GM21381 (cell line): ENCODE measurements around the gene PHF1.

Source experiments
- ATAC-seq: cut with Tn5 transposase; IDR thresholded peaks from one replicate; pipeline ENCODE4 v1.9.1; 2021; ENCODE audit warnings: mild to moderate bottlenecking, moderate library complexity; ENCODE audit not compliant: unreplicated experiment

Gene PHF1

DNA sequence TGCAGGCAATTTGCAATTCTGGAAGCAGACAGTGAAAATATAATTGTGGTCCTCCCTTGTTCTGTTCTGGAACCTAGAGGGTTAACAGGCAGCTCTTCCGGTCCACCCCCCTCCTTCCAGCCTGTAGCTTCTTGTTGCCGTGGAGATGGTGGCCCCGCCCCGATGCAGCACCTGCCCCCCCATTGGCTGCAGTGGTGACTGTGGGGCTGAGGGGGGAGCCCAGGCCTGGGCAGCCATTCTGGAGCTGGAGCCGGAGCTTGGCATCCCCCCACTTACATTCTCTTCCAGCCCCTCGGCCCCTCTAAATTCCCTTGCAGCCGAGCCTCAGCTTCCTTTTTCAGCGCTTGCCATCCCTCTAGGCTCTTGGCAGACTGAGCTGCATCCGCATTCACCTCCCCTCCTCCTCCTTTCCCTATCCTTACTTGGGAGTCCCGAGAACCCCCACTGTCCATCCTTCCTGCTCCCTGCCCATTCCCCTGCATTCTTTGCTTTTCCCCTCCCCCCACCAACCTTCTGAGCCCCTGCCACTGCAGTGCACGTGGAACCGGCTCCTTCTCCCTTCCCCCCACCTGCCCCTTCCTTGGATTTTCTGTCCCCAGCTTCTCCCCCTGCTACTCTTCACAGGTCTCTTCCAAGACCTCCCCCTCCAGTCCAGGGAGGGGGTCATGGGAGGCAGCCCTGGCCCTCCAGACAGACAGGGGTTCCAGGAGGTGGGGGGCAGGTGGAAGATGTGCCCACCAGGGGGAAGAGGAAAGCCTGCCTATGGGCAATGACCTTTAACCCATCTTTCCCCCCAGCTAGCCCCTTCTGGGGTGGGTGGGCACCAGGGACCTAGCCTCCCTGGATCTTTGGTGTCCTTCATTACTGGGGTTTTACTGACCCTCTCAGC is 20.4 kb downstream of the PHF1 start:
- ATAC-seq: no peak

DNA sequence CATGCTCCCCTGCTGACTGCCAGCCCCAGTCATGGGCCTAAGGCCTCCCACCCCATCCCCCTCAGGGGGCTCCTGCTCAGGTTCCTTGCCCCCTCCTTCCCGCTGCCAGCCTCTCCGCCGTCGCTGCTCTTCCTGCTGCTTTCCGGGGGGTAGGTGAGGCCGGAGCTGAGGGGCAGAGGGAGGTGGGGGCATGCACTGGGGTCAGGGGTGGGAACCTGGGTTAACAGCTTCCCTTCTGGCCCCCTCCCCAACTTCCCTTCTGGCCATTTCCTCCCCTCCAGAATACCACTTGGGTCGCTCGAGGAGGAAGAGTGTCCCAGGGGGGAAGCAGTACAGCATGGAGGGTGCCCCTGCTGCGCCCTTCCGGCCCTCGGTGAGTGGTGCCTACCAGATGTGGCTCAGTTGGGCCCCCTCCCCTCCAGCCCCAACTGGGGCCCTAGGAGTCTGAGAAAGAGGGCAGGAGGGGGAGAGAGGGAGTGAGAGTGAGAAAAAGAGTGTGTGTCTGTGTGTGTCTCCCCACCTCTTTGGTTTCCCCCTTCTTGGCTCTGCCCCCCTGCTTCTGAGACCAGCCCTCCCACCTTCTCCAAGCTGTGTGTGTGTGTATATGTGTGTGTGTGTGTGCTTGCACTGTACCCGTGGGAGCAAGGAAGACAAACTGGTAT is 21.2 kb downstream of the PHF1 start:
- no peak for ATAC-seq

DNA sequence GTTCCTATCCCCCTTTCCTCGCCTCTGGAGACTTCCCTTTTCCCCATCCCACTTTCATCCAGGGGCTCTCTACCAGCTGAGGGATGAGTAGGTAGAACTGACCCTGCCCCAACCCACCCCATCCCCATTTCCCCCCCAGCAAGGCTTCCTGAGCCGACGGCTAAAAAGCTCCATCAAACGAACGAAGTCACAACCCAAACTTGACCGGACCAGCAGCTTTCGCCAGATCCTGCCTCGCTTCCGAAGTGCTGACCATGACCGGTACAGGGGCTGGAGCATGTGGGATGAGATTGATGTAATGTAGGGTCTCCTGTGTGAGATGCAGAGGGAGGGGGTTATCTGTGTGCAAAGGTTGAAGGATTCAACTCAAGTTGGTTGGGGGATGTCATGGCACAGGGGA is 21.7 kb downstream of the PHF1 start:
- ATAC-seq: no peak

DNA sequence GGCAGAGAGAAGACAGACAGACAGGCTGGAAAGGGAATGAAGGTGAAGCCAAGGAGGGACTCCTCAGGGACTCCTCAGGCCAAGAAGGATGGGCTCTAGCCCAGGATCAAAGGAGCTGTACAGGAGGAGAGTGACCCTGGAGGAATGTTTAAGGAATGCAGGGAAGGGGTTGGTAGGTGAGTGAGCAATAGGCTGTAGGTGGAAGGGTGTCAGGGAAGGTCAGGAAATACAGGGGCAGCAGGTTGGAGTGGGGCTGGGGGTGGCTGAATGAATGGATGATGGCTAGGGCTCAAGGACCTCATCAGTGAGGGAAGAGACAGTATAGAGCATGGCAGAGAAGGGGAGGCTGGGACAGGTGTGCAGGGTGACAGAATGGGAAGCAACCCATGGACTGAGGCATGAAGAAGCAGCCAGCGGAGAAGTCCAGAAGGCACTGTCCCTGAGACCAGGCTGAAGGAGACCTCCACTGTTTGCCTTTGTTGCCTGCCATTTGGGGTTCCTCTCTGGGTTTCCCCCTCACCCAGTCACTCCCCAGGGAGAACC is 22.3 kb downstream of the PHF1 start:
- ATAC-seq: no peak

DNA sequence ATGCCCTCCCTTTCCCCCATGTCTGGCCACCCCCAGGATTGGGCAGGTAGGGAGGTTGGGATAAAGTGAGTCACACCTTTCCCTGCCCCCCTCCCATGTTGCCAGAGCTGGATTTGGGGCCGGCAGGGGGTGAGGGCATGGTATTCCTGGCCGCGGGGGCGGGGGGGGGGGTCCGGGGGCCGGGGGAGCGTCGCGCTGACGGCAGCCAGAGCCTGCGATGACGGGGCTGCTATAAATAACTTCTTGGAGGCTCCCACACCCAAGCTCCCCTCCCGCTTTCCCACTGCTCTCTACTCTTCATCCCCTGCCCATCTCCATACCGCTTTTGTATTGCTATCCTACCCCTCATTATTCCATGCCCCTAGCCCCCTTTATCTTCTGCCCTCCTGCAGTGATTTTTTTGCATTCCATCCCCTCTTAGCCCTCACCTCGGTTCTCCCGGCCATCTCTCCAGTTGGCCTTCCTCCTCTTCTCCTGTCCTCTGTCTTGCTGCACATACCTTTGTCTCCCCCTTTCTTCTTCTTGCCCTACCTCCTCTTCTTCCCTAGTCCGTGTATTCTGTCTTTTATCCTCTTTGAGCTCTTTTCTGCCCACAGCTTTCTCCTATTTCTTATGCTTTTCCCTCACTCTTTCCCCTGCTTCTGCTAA is 22.9 kb downstream of the PHF1 start:
- ATAC-seq: no peak

DNA sequence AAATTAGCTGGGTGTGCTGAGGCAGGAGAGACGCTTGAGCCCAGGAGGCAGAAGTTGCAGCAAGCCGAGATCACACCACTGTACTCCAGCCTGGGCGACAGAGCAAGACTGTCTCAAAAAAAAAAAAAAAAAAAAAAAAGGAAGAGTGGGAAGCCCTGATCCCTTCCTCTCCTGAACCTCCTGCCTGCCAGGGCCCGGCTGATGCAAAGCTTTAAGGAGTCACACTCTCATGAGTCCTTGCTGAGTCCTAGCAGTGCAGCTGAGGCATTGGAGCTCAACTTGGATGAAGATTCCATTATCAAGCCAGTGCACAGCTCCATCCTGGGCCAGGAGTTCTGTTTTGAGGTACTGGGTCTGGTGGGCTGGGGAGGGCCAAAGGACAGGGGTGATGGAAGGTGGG is 24.1 kb downstream of the PHF1 start:
- no peak for ATAC-seq

DNA sequence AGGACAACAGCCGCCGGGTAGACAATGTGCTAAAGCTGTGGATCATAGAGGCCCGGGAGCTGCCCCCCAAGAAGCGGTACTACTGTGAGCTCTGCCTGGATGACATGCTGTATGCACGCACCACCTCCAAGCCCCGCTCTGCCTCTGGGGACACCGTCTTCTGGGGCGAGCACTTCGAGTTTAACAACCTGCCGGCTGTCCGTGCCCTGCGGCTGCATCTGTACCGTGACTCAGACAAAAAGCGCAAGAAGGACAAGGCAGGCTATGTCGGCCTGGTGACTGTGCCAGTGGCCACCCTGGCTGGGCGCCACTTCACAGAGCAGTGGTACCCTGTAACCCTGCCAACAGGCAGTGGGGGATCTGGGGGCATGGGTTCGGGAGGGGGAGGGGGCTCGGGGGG is 26.9 kb downstream of the PHF1 start:
- ATAC-seq: no peak

DNA sequence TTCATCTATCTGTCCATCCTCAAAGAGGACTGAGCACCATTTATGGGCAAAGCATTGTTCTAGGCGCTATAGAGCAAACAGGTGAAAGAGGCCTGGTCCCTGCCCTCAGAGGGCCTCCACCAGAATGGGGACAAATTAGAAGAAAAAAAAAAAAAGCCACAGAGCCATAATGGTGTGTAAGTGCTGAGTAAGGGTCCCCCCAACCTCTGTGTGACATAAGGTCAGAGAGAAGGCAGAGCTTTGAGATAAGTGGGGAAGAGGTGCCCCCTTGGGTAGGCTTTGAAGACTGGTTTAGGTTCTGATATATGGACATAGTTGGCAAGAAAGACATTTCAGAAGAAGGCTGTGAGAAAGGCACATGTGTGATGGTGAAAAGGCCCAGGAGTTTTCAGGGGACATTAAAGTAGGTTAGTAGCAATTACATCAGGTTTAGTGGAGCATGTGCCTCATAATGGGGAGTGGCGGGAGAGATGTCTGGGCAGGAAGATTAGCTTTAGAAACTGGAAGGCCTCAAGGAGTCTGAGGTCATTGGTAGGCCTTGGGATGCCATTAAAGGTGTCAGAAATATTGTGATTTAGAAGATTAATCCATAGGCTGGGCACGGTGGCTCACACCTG is 28.3 kb downstream of the PHF1 start:
- ATAC-seq: no peak

DNA sequence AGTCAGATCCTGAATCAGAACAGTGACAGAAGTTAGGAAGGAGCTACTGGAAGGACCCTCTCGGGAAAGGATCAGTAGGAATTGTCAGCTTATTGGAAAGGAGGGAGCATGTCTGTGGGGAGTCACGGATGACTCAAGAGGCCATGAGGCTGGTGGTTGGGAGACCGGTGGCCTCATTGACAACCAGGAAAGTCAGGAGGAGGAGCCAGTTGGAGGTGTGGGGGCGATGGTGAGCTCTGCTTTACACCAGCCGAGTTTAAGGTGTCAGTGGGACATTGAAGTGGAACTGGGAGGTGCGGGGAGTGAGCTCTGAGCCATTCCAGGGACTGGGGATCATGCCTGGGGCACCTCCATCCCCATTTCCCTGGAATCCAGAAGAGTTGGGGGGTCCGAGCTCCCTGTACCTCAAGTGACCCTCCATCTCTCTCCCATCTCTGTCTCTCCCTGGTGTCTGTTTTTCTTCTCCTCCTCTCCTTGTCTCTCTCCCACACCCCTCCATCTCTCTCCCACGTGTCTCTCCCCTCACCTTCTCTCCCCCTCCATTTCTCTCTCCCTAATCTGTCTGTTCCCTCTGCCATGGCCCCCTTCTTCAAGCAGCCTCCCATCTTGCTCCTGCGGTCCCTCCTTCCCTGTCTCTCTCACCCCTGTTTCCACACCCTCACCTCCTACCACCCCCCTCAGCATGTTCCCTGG is 29.3 kb downstream of the PHF1 start:
- ATAC-seq: no peak

DNA sequence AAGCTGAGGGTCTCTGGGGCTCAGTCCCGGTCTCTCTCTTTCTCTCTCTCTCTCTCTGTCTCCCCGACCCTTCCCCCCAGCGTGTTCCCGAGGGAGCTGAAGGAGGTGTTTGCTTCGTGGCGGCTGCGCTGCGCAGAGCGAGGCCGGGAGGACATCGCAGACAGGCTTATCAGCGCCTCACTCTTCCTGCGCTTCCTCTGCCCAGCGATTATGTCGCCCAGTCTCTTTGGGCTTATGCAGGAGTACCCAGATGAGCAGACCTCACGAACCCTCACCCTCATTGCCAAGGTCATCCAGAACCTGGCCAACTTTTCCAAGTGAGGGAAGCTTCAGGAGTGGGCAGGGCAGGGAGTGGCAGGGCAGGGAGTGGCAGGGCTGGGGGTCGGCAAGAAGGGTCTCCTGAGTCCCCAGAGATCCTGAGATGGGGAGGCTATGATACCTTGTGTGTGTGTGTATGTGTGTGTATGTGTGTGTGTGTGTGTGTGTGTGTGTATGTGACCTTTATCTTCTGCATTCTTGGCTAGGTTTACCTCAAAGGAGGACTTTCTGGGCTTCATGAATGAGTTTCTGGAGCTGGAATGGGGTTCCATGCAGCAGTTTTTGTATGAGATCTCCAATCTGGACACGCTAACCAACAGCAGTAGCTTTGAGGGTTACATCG is 30.0 kb downstream of the PHF1 start:
- ATAC-seq: no peak

DNA sequence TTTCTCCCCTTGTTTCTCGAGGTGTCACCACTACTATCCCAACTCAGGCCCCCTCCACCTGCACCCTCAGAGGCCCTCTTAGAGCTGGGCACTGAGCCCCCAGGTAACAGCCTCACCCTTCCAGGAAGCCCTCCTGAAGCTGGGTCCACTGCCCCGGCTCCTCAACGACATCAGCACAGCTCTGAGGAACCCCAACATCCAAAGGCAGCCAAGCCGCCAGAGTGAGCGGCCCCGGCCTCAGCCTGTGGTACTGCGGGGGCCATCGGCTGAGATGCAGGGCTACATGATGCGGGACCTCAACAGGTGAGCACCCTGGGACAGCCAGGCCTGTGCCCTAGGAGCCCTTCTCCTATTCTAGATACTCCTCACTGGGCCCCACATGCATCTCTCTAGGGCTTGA is 30.6 kb downstream of the PHF1 start:
- ATAC-seq: no peak

DNA sequence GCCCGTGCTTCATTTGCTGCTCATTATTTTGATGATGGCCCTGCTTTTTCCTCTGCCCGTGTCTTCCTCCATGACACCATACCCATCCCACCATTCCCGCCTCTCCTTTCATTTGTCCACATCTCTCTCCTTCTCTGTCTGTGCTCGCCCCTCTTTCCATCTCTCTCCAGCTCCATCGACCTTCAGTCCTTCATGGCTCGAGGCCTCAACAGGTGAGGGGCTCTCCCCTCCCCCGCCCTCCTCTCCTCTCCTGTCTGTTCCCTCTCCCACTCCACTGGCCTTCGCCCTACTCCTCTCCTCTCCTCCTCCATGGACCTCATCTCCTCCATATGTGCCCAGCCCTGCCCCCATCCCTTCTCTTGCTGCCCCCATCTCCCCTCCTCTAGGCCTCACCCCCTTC is 31.5 kb downstream of the PHF1 start:
- no peak for ATAC-seq

DNA sequence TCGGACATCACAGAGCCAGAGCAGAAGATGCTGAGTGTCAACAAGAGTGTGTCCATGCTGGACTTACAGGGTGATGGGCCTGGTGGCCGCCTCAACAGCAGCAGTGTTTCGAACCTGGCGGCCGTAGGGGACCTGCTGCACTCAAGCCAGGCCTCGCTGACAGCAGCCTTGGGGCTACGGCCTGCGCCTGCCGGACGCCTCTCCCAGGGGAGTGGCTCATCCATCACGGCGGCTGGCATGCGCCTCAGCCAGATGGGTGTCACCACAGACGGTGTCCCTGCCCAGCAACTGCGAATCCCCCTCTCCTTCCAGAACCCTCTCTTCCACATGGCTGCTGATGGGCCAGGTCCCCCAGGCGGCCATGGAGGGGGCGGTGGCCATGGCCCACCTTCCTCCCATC is 32.2 kb downstream of the PHF1 start:
- ATAC-seq: no peak

DNA sequence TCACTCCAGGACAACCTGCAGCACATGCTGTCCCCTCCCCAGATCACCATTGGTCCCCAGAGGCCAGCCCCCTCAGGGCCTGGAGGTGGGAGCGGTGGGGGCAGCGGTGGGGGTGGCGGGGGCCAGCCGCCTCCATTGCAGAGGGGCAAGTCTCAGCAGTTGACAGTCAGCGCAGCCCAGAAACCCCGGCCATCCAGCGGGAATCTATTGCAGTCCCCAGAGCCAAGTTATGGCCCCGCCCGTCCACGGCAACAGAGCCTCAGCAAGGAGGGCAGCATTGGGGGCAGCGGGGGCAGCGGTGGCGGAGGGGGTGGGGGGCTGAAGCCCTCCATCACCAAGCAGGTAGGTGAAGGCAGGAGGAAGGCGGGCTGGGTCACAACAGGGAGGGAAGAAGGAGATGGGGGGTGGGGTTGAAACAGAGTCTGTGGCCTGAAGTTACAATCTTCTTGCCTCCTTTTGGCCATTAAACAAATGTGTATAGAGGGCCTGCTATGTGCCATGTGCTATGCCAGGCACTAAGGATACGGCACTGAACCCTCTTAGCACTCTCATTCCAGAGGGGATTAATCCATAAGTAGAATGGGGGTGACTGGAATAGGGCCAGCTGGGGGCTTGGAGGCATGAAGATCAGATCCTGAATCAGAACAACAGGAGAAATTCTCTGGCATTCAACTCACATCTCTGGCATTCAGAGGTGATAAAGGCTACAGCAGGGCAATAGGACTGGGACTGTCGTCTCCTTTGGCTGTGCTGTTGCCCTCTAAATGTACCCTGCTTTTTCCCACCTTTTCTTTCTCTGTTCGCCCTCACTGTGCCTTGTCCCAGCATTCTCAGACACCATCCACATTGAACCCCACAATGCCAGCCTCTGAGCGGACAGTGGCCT is 33.0 kb downstream of the PHF1 start:
- ATAC-seq: no peak

DNA sequence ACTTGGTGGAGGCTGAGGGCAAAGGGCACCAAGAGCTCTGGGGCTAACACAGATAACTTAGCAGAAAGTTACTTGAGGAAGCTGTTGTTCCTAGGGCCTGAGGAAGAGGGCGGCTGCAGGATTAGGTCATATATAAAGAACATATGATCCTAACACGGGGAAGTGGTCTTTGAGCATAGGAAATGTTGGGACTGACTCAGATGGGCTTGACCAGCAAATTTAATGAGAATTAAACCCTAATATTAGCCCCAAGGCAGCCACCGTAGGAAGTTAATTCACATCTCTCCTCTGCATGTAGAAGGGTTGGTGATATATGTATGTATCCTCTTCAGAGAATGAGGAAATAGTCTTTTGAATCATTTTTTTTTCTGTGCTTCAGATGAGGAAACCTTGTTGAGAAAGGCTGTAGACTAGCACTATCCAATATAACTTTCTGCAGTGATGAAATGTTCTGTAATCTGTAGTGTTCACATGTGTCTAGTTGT is 34.3 kb downstream of the PHF1 start:
- no peak for ATAC-seq

DNA sequence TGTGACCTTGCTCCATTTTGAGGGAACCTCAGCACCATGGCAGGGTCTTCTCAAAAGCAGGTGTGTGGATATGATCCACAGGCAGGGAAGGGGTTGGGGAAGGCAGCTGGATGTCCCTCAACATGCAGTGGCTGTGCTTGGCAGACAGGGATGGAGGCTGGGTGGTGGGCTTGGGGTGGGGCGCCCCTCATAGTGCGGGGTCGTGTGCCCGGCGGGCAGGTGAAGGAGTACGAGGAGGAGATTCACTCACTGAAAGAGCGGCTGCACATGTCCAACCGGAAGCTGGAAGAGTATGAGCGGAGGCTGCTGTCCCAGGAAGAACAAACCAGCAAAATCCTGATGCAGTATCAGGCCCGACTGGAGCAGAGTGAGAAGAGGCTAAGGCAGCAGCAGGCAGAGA is 35.5 kb downstream of the PHF1 start:
- no peak for ATAC-seq

DNA sequence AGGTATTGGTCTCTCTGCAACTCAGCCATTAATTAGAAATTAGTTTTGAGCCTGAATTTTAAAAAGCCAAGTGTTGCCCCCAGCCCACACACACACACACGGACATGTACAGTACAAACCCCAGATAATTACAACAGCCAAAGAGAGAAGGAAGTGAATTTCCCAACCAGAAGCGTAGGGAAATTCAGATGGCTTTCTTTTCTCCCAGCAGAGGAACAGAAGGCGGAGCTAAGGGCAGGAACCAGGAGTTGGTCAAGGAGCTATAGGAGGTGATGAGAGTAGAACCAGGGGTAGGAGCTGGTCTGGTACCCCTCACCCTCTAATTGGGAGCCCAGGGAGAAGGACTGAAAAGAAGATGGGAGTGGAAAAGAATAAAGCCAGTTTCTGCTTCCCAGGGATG is 39.6 kb downstream of the PHF1 start:
- ATAC-seq: no peak

DNA sequence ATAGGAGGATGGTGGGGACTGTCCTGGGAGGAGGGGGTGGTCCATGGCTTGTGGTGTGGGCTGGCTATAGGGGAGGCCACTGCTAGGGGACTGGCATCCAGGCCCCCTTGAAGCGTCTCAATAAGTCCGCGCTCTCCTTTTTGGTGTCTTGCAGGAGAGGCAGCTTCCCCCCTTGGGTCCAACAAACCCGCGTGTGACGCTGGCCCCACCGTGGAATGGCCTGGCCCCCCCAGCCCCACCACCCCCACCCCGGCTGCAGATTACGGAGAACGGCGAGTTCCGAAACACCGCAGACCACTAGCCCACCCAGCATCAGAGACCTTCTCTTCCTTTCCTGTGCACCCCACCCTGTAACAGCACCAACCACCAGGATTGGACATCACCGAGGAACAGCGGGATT is 40.8 kb downstream of the PHF1 start:
- no peak for ATAC-seq

DNA sequence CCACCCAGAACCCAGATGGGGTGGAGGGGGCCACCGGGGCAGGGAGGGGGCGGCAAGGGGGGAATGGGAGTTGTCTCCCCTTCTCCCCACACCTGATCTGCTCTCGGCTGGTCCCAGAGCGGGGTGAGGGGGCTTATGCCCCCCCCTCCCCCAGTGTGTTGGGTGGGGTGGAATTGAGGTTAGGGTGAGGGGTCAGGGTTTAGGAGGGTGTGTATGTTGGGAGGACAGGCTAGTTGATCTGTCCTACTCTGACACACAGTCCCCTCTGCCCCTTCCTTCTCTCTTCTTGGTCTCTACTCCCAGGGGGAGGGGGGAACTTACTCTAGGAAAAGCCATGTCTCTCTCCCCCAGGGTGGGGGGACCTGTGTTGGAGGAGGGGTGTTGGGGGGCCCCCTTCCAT is 41.7 kb downstream of the PHF1 start:
- no peak for ATAC-seq
